ENCODE results near the gene ALPI.
"Not testable (repeated sequence)": the region's sequence is repeated elsewhere in the genome, so short reads cannot be mapped to it uniquely, and the experiment has no call there.

ALPI gene

GRCh38 chr2:232436381-232437194 lies 19.4 kb upstream of the ALPI start:
- H3K27ac ChIP-seq (ENCODE audit: low read depth, low read length, severe bottlenecking), result no peak overlapping the region
- H3K9me3 ChIP-seq (ENCODE audit: control insufficient read depth, low read length), result no peaks in the 10 kb centered on the region
- H3K4me3 ChIP-seq (ENCODE audit: extremely low read depth, insufficient read depth, low read length, poor library complexity, severe bottlenecking), result no peak overlapping the region
- no peaks in the 10 kb centered on the region for H3K36me3 ChIP-seq (ENCODE audit: control insufficient read depth, insufficient read depth, low read length)
- H3K4me1 ChIP-seq (ENCODE audit: control insufficient read depth, insufficient read depth, low read length, poor library complexity, severe bottlenecking), result peaks cover 8% of the 10 kb centered on the region
- 89% methylated on average over 10 to 11 of the region's 15 CpGs for WGBS, 2 experiments (ENCODE audit: insufficient coverage in 2 of 2)

GRCh38 chr2:232437195-232437571 lies 18.8 kb upstream of the ALPI start:
- Histone ChIP-seq H3K9me3 (ENCODE audit: control insufficient read depth, low read length) (no peaks in the 10 kb centered on the region), H3K4me3 (ENCODE audit: extremely low read depth, insufficient read depth, low read length, poor library complexity, severe bottlenecking) (no peak overlapping the region), H3K27ac (ENCODE audit: low read depth, low read length, severe bottlenecking) (no peak overlapping the region), H3K36me3 (ENCODE audit: control insufficient read depth, insufficient read depth, low read length) (no peaks in the 10 kb centered on the region), H3K4me1 (ENCODE audit: control insufficient read depth, insufficient read depth, low read length, poor library complexity, severe bottlenecking) (peaks cover 8% of the 10 kb centered on the region)
- 94 to 95% methylated on average over 11 to 12 of the region's 12 CpGs for WGBS, 2 experiments (ENCODE audit: insufficient coverage in 2 of 2)

- peaks cover 8% of the 10 kb centered on the region for H3K4me1 ChIP-seq (ENCODE audit: control insufficient read depth, insufficient read depth, low read length, poor library complexity, severe bottlenecking)
- no peak overlapping the region for H3K4me3 ChIP-seq (ENCODE audit: extremely low read depth, insufficient read depth, low read length, poor library complexity, severe bottlenecking)
- 93 to 96% methylated on average over 10 of the region's 12 CpGs for WGBS, 2 experiments (ENCODE audit: insufficient coverage in 2 of 2)
- no peaks in the 10 kb centered on the region for H3K9me3 ChIP-seq (ENCODE audit: control insufficient read depth, low read length)
- H3K36me3 ChIP-seq (ENCODE audit: control insufficient read depth, insufficient read depth, low read length), result no peaks in the 10 kb centered on the region
- H3K27ac ChIP-seq (ENCODE audit: low read depth, low read length, severe bottlenecking), result no peak overlapping the region
These were observed 17.9 kb upstream of the ALPI start for GRCh38 chr2:232438091-232438490.

GRCh38 chr2:232438951-232439757 lies 16.8 kb upstream of the ALPI start:
- 79 to 90% methylated on average over 13 to 16 of the region's 22 CpGs for WGBS, 2 experiments (ENCODE audit: insufficient coverage in 2 of 2)
- H3K27ac ChIP-seq (ENCODE audit: low read depth, low read length, severe bottlenecking), result no peak overlapping the region
- H3K36me3 ChIP-seq (ENCODE audit: control insufficient read depth, insufficient read depth, low read length), result no peaks in the 10 kb centered on the region
- H3K9me3 ChIP-seq (ENCODE audit: control insufficient read depth, low read length), result no peaks in the 10 kb centered on the region
- peaks cover 8% of the 10 kb centered on the region for H3K4me1 ChIP-seq (ENCODE audit: control insufficient read depth, insufficient read depth, low read length, poor library complexity, severe bottlenecking)
- no peak overlapping the region for H3K4me3 ChIP-seq (ENCODE audit: extremely low read depth, insufficient read depth, low read length, poor library complexity, severe bottlenecking)

GRCh38 chr2:232439758-232440135 lies 16.2 kb upstream of the ALPI start:
- H3K36me3 ChIP-seq (ENCODE audit: control insufficient read depth, insufficient read depth, low read length), result no peaks in the 10 kb centered on the region
- no peak overlapping the region for H3K27ac ChIP-seq (ENCODE audit: low read depth, low read length, severe bottlenecking)
- H3K4me3 ChIP-seq (ENCODE audit: extremely low read depth, insufficient read depth, low read length, poor library complexity, severe bottlenecking), result no peak overlapping the region
- peaks cover 8% of the 10 kb centered on the region for H3K4me1 ChIP-seq (ENCODE audit: control insufficient read depth, insufficient read depth, low read length, poor library complexity, severe bottlenecking)
- WGBS, 2 experiments (ENCODE audit: insufficient coverage in 2 of 2), result 0 to 20% methylated on average over 1 of the region's 5 CpGs
- no peaks in the 10 kb centered on the region for H3K9me3 ChIP-seq (ENCODE audit: control insufficient read depth, low read length)

GRCh38 chr2:232440220-232441018 lies 15.5 kb upstream of the ALPI start:
- not testable (repeated sequence) for H3K27ac ChIP-seq (ENCODE audit: low read depth, low read length, severe bottlenecking); H3K36me3 ChIP-seq (ENCODE audit: control insufficient read depth, insufficient read depth, low read length); H3K4me1 ChIP-seq (ENCODE audit: control insufficient read depth, insufficient read depth, low read length, poor library complexity, severe bottlenecking); H3K9me3 ChIP-seq (ENCODE audit: control insufficient read depth, low read length); H3K4me3 ChIP-seq (ENCODE audit: extremely low read depth, insufficient read depth, low read length, poor library complexity, severe bottlenecking)
- WGBS, 2 experiments (ENCODE audit: insufficient coverage in 2 of 2), result 15 to 18% methylated on average over 5 to 12 of the region's 16 CpGs

- 73 to 79% methylated on average over 10 of the region's 12 CpGs for WGBS, 2 experiments (ENCODE audit: insufficient coverage in 2 of 2)
- Histone ChIP-seq H3K9me3 (ENCODE audit: control insufficient read depth, low read length) (no peaks in the 10 kb centered on the region), H3K27ac (ENCODE audit: low read depth, low read length, severe bottlenecking) (no peak overlapping the region), H3K4me3 (ENCODE audit: extremely low read depth, insufficient read depth, low read length, poor library complexity, severe bottlenecking) (no peak overlapping the region), H3K36me3 (ENCODE audit: control insufficient read depth, insufficient read depth, low read length) (no peaks in the 10 kb centered on the region), H3K4me1 (ENCODE audit: control insufficient read depth, insufficient read depth, low read length, poor library complexity, severe bottlenecking) (peaks cover 5% of the 10 kb centered on the region)
These were observed 14.8 kb upstream of the ALPI start for GRCh38 chr2:232441147-232441651.

GRCh38 chr2:232441922-232442321 lies 14.0 kb upstream of the ALPI start:
- 83 to 94% methylated on average over 2 to 6 of the region's 10 CpGs for WGBS, 2 experiments (ENCODE audit: insufficient coverage in 2 of 2)

GRCh38 chr2:232442431-232442830 lies 13.5 kb upstream of the ALPI start:
- H3K9me3 ChIP-seq (ENCODE audit: control insufficient read depth, low read length); H3K4me1 ChIP-seq (ENCODE audit: control insufficient read depth, insufficient read depth, low read length, poor library complexity, severe bottlenecking); H3K27ac ChIP-seq (ENCODE audit: low read depth, low read length, severe bottlenecking); H3K36me3 ChIP-seq (ENCODE audit: control insufficient read depth, insufficient read depth, low read length); H3K4me3 ChIP-seq (ENCODE audit: extremely low read depth, insufficient read depth, low read length, poor library complexity, severe bottlenecking): not testable (repeated sequence)
- 93 to 96% methylated on average over 9 to 10 of the region's 13 CpGs for WGBS, 2 experiments (ENCODE audit: insufficient coverage in 2 of 2)

More at GRCh38 chr2:232441922-232442321, 14.0 kb upstream of the ALPI start:
- H3K27ac ChIP-seq (ENCODE audit: low read depth, low read length, severe bottlenecking); H3K4me1 ChIP-seq (ENCODE audit: control insufficient read depth, insufficient read depth, low read length, poor library complexity, severe bottlenecking); H3K4me3 ChIP-seq (ENCODE audit: extremely low read depth, insufficient read depth, low read length, poor library complexity, severe bottlenecking); H3K36me3 ChIP-seq (ENCODE audit: control insufficient read depth, insufficient read depth, low read length); H3K9me3 ChIP-seq (ENCODE audit: control insufficient read depth, low read length): not testable (repeated sequence)

- not testable (repeated sequence) for H3K36me3 ChIP-seq (ENCODE audit: control insufficient read depth, insufficient read depth, low read length); H3K27ac ChIP-seq (ENCODE audit: low read depth, low read length, severe bottlenecking); H3K4me3 ChIP-seq (ENCODE audit: extremely low read depth, insufficient read depth, low read length, poor library complexity, severe bottlenecking); H3K4me1 ChIP-seq (ENCODE audit: control insufficient read depth, insufficient read depth, low read length, poor library complexity, severe bottlenecking); H3K9me3 ChIP-seq (ENCODE audit: control insufficient read depth, low read length)
- WGBS, 2 experiments (ENCODE audit: insufficient coverage in 2 of 2), result 80% methylated on average over 1 of the region's 13 CpGs; no CpG with 5 or more reads in 1 of the 2 experiments
These were observed 12.9 kb upstream of the ALPI start for GRCh38 chr2:232443047-232443446.

All from mesodermal cell (in vitro differentiated cells).